Skeletal muscle tissue (tissue), 4 donors: ENCODE results near the gene SLC1A4. TPM values are rescaled to one million over a fixed set of nuclear protein-coding genes. Genes with fewer than 3 reads are reported as not detected.
"Not testable (repeated sequence)": the region's sequence is repeated elsewhere in the genome, so short reads cannot be mapped to it uniquely, and the experiment has no call there.

Experiments
- H3K27ac ChIP-seq: one replicate; pipeline ENCODE4 v1.7.0; 2013; ENCODE audit warnings: mild to moderate bottlenecking, low read depth, low read length, inconsistent platforms
- H3K27me3 ChIP-seq, 3 donors: one replicate each; pipeline ENCODE4 v1.7.0; 2013; ENCODE audit warnings: low read length in 3 of 3; ENCODE audit not compliant: control insufficient read depth in 3 of 3, insufficient read depth in 3 of 3
- H3K36me3 ChIP-seq, 3 donors: one replicate each; pipeline ENCODE4 v1.7.0; 2013; ENCODE audit warnings: low read length in 3 of 3; ENCODE audit not compliant: control insufficient read depth in 3 of 3, insufficient read depth in 3 of 3
- H3K4me1 ChIP-seq, 3 donors: one replicate each; pipeline ENCODE4 v1.7.0; 2013; ENCODE audit warnings: low read length in 3 of 3, mild to moderate bottlenecking in 3 of 3; ENCODE audit not compliant: control insufficient read depth in 3 of 3, insufficient read depth in 3 of 3
- H3K4me3 ChIP-seq, 3 donors: one replicate each; pipeline ENCODE4 v1.7.0; 2013; ENCODE audit warnings: low read length in 3 of 3
- H3K9ac ChIP-seq, 3 donors: one replicate each; pipeline ENCODE4 v1.7.0; 2013; ENCODE audit warnings: low read length in 3 of 3, mild to moderate bottlenecking in 3 of 3, moderate library complexity in 2 of 3, low read depth in 1 of 3
- H3K9me3 ChIP-seq, 3 donors: one replicate each; pipeline ENCODE4 v1.7.0; 2013; ENCODE audit warnings: low read length in 3 of 3; ENCODE audit not compliant: control insufficient read depth in 3 of 3
- total RNA-seq: library from RNA; depleted of rRNA; stranded (reverse); fragments of >200 nt; gene quantifications from one replicate; pipeline ENCODE4 v1.2.3, GENCODE V29; 2014
- donor health status: Osteomylitis.

The SLC1A4 gene
- total RNA-seq, 1 donor from 2014 or later = 10.4 TPM

GRCh38 chr2:64963719-64964118 is 25.5 kb upstream of the SLC1A4 start:
- peaks cover 0 to 4% (median 0%) of the 10 kb centered on the region in 3 donors for H3K4me1 ChIP-seq
- no peaks in the 10 kb centered on the region for H3K9me3 ChIP-seq
- H3K36me3 ChIP-seq = no peaks in the 10 kb centered on the region
- H3K27ac ChIP-seq = no peak overlapping the region
- no peak overlapping the region for H3K9ac ChIP-seq
- H3K4me3 ChIP-seq = no peak overlapping the region
- no peaks in the 10 kb centered on the region for H3K27me3 ChIP-seq

- H3K4me1 ChIP-seq = peaks cover 5 to 11% (median 8%) of the 10 kb centered on the region in 3 donors
- H3K27ac ChIP-seq = no peak overlapping the region
- H3K9me3 ChIP-seq = no peaks in the 10 kb centered on the region
- H3K4me3 ChIP-seq = no peak overlapping the region
- H3K27me3 ChIP-seq = no peaks in the 10 kb centered on the region
- no peaks in the 10 kb centered on the region for H3K36me3 ChIP-seq
- H3K9ac ChIP-seq = no peak overlapping the region
Observed at GRCh38 chr2:64966017-64966416, 23.2 kb upstream of the SLC1A4 start.

GRCh38 chr2:64966839-64967238 is 22.4 kb upstream of the SLC1A4 start:
- Histone ChIP-seq H3K36me3 (no peaks in the 10 kb centered on the region), H3K4me1 (peaks cover 7 to 11% (median 11%) of the 10 kb centered on the region in 3 donors), H3K27me3 (no peaks in the 10 kb centered on the region), H3K9ac (no peak overlapping the region), H3K9me3 (no peaks in the 10 kb centered on the region), H3K27ac (no peak overlapping the region), H3K4me3 (no peak overlapping the region)

- H3K9ac ChIP-seq = no peak overlapping the region
- H3K9me3 ChIP-seq = no peaks in the 10 kb centered on the region
- no peaks in the 10 kb centered on the region for H3K27me3 ChIP-seq
- no peaks in the 10 kb centered on the region for H3K36me3 ChIP-seq
- no peak overlapping the region for H3K4me3 ChIP-seq
- no peak overlapping the region for H3K27ac ChIP-seq
- peaks cover 9 to 13% (median 13%) of the 10 kb centered on the region in 3 donors for H3K4me1 ChIP-seq
Observed at GRCh38 chr2:64967601-64968000, 21.6 kb upstream of the SLC1A4 start.

- not testable (repeated sequence) for H3K27ac ChIP-seq, H3K9me3 ChIP-seq, H3K36me3 ChIP-seq, H3K4me3 ChIP-seq, H3K27me3 ChIP-seq, H3K9ac ChIP-seq
- H3K4me1 ChIP-seq = peaks cover 13 to 23% (median 18%) of the 10 kb centered on the region in 3 donors
Observed at GRCh38 chr2:64969086-64969485, 20.1 kb upstream of the SLC1A4 start.

GRCh38 chr2:64970495-64970894 is 18.7 kb upstream of the SLC1A4 start:
- H3K27me3 ChIP-seq = no peaks in the 10 kb centered on the region
- H3K9me3 ChIP-seq = no peaks in the 10 kb centered on the region
- H3K4me3 ChIP-seq = no peak overlapping the region
- H3K36me3 ChIP-seq = no peaks in the 10 kb centered on the region
- peaks cover 21 to 34% (median 28%) of the 10 kb centered on the region in 3 donors for H3K4me1 ChIP-seq
- no peak overlapping the region for H3K27ac ChIP-seq
- H3K9ac ChIP-seq = no peak overlapping the region

- Histone ChIP-seq H3K4me3 (peak overlapping the region in 1 of 3 donors; percentile 7), H3K27me3 (no peaks in the 10 kb centered on the region), H3K4me1 (peaks cover 30 to 45% (median 41%) of the 10 kb centered on the region in 3 donors), H3K36me3 (no peaks in the 10 kb centered on the region), H3K9ac (peak overlapping the region; percentile 3 to 57 (median 52)), H3K9me3 (no peaks in the 10 kb centered on the region), H3K27ac (peak overlapping the region; percentile 64)
Observed at GRCh38 chr2:64972426-64972825, 16.8 kb upstream of the SLC1A4 start.

- H3K4me3 ChIP-seq = peak overlapping the region in 1 of 3 donors; percentile 7
- H3K4me1 ChIP-seq = peaks cover 30 to 45% (median 41%) of the 10 kb centered on the region in 3 donors
- no peaks in the 10 kb centered on the region for H3K27me3 ChIP-seq
- peak overlapping the region; percentile 3 to 57 (median 52) for H3K9ac ChIP-seq
- H3K27ac ChIP-seq = peak overlapping the region; percentile 64
- no peaks in the 10 kb centered on the region for H3K36me3 ChIP-seq
- H3K9me3 ChIP-seq = no peaks in the 10 kb centered on the region
Observed at GRCh38 chr2:64972876-64973275, 16.3 kb upstream of the SLC1A4 start.

- H3K36me3 ChIP-seq = no peaks in the 10 kb centered on the region
- peak overlapping the region; percentile 95 for H3K27ac ChIP-seq
- H3K4me1 ChIP-seq = peaks cover 28 to 46% (median 41%) of the 10 kb centered on the region in 3 donors
- H3K27me3 ChIP-seq = no peaks in the 10 kb centered on the region
- no peaks in the 10 kb centered on the region for H3K9me3 ChIP-seq
- H3K4me3 ChIP-seq = peak overlapping the region; percentile 29 to 58 (median 49)
- peak overlapping the region; percentile 53 to 79 (median 77) for H3K9ac ChIP-seq
Observed at GRCh38 chr2:64975232-64975821, 13.9 kb upstream of the SLC1A4 start.

- Histone ChIP-seq H3K9me3 (no peaks in the 10 kb centered on the region), H3K36me3 (no peaks in the 10 kb centered on the region), H3K27me3 (no peaks in the 10 kb centered on the region), H3K4me1 (peaks cover 24 to 43% (median 34%) of the 10 kb centered on the region in 3 donors), H3K27ac (peak overlapping the region; percentile 95), H3K9ac (no peak overlapping the region), H3K4me3 (no peak overlapping the region)
Observed at GRCh38 chr2:64976276-64976675, 12.9 kb upstream of the SLC1A4 start.
